Mucosa of stomach (tissue), 1 donor: ENCODE results near the gene ST3GAL2.
"Not testable (repeated sequence)": the region's sequence is repeated elsewhere in the genome, so short reads cannot be mapped to it uniquely, and the experiment has no call there.

Experiments
- H3K27me3 ChIP-seq: one replicate; pipeline ENCODE4 v1.7.0; 2013; ENCODE audit warnings: mild to moderate bottlenecking, low read length; ENCODE audit not compliant: control insufficient read depth, insufficient read depth
- H3K36me3 ChIP-seq: one replicate; pipeline ENCODE4 v1.7.0; 2013; ENCODE audit warnings: low read length; ENCODE audit not compliant: control insufficient read depth, insufficient read depth
- H3K4me1 ChIP-seq: one replicate; pipeline ENCODE4 v1.7.0; 2013; ENCODE audit warnings: mild to moderate bottlenecking, low read length; ENCODE audit not compliant: control insufficient read depth, insufficient read depth
- H3K4me3 ChIP-seq: one replicate; pipeline ENCODE4 v1.7.0; 2013; ENCODE audit warnings: low read length
- H3K9ac ChIP-seq: one replicate; pipeline ENCODE4 v1.7.0; 2013; ENCODE audit warnings: mild to moderate bottlenecking, low read length, moderate library complexity
- H3K9me3 ChIP-seq: one replicate; pipeline ENCODE4 v1.7.0; 2013; ENCODE audit warnings: mild to moderate bottlenecking, low read length, moderate library complexity; ENCODE audit not compliant: control insufficient read depth
- donor health status: Pancreatic carcinoma.

The ST3GAL2 gene

DNA sequence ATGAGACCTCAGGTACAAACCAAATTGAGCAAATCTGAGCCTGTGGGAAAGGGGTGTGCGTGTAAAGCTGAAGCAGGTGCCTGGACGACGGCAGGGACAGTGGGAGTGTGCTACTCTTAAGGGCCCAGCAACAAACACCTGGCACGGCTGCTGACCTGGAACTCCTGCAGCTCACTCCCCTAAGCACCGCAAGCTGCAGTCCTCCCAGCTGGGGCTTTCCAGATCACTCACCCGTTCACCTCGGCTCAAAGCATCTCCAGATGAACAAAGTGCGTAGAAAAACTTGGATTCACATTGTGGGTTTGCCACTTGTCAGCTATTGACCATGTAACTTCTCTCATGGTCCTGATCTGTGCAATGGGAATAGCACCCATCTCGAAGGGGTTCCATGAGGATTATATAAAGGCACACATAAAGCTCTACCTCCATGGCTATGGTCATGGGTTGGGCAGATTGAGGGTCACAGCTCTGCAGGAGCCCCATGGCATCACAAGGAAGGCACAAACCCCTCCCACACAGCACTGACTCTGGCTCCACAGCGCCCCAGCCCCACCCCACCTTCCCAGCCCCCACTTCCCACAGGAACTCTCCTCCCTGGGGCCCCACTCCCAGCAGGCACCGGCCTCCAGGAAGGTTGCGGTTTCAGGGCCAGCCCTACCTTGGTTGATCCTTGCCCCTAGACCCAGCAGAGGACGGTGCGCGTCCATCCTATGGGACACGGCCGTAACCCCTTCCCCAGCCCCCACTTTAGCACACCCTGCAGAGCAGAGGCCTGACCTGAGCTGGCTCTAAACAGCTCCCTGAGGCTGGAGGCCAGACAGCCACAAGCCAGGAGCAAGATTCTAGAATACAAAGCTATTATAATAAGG, 21.9 kb downstream of the ST3GAL2 start:
- no peak overlapping the region for H3K4me3 ChIP-seq
- H3K9me3 ChIP-seq: no peaks in the 10 kb centered on the region
- H3K4me1 ChIP-seq: peaks cover 21% of the 10 kb centered on the region
- no peaks in the 10 kb centered on the region for H3K27me3 ChIP-seq
- no peak overlapping the region for H3K9ac ChIP-seq
- H3K36me3 ChIP-seq: no peaks in the 10 kb centered on the region

GRCh38 chr16:70413572-70413971, 25.3 kb downstream of the ST3GAL2 start:
- H3K27me3 ChIP-seq, H3K4me3 ChIP-seq, H3K9me3 ChIP-seq, H3K36me3 ChIP-seq, H3K4me1 ChIP-seq, H3K9ac ChIP-seq: not testable (repeated sequence)

GRCh38 chr16:70412385-70412784, 26.5 kb downstream of the ST3GAL2 start:
- Histone ChIP-seq H3K27me3 (no peaks in the 10 kb centered on the region), H3K4me3 (no peak overlapping the region), H3K9me3 (no peaks in the 10 kb centered on the region), H3K4me1 (no peaks in the 10 kb centered on the region), H3K36me3 (no peaks in the 10 kb centered on the region), H3K9ac (no peak overlapping the region)

DNA sequence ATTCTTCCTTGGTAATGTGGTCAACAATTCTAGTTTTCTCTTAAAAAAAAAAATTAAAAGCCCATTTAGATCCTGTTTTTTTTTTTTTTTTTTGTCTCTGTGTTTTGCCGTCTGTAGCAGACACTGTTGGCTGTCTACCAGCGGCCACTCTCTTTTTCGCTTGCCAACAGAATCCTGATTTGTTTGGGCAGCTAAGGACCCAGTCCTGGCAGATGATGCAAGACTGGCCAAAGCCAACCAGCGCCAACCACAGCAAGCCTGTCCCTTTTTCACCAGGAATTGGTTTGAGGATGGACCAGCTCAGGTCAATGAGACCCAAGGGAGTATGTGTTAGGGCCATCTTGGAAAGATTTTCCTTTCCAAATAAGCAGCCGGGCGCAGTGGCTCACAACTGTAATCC, 28.2 kb downstream of the ST3GAL2 start:
- Histone ChIP-seq H3K4me3 (no peak overlapping the region), H3K27me3 (no peaks in the 10 kb centered on the region), H3K9ac (no peak overlapping the region), H3K36me3 (no peaks in the 10 kb centered on the region), H3K4me1 (no peaks in the 10 kb centered on the region), H3K9me3 (no peaks in the 10 kb centered on the region)

- no peak overlapping the region for H3K9ac ChIP-seq
- H3K36me3 ChIP-seq: no peaks in the 10 kb centered on the region
- H3K4me3 ChIP-seq: no peak overlapping the region
- H3K9me3 ChIP-seq: no peaks in the 10 kb centered on the region
- no peaks in the 10 kb centered on the region for H3K27me3 ChIP-seq
- no peaks in the 10 kb centered on the region for H3K4me1 ChIP-seq
Observed at GRCh38 chr16:70407811-70408274, 31.1 kb downstream of the ST3GAL2 start.

DNA sequence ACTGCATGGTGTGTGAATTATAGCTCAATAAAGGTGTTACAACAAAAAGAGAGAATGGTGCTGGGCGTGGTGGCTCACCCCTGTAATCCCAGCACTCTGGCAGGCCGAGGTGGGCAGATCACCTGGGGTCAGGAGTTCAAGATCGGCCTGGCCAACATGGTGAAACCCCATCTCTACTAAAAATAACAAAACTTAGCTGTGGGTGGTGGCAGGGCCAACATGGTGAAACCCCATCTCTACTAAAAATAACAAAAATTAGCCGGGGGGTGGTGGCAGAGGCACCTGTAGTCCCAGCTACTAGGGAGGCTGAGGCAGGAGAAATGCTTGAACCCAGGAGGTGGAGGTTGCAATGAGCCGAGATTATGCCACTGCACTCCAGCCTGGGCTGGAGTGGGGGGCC, 32.8 kb downstream of the ST3GAL2 start:
- not testable (repeated sequence) for H3K36me3 ChIP-seq, H3K9ac ChIP-seq, H3K4me3 ChIP-seq, H3K4me1 ChIP-seq, H3K27me3 ChIP-seq, H3K9me3 ChIP-seq

GRCh38 chr16:70402916-70403659, 35.8 kb downstream of the ST3GAL2 start:
- Histone ChIP-seq H3K4me3 (no peak overlapping the region), H3K9ac (no peak overlapping the region), H3K27me3 (no peaks in the 10 kb centered on the region), H3K4me1 (no peaks in the 10 kb centered on the region), H3K9me3 (no peaks in the 10 kb centered on the region), H3K36me3 (no peaks in the 10 kb centered on the region)

DNA sequence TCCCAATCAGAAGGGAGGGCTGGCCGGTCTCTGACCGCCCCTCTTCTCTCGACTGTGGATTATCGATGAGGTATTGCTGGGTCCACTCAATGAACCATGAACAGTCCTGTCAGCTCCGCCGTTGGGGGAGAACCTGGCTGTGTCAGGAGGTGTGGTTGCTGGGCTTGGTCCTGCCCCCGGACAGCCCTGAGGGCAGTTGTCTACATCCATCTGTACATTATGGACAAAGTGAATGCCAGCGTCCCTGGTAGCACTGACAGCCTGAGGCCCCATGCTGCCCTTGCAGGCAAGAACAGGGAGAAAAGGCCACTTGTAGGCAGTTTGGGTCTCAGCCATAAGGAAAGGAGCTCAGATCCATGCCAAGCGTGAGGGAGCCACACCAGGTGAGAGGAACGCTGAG, 38.9 kb downstream of the ST3GAL2 start:
- H3K4me3 ChIP-seq: no peak overlapping the region
- H3K36me3 ChIP-seq: no peaks in the 10 kb centered on the region
- peaks cover 5% of the 10 kb centered on the region for H3K4me1 ChIP-seq
- H3K9me3 ChIP-seq: no peaks in the 10 kb centered on the region
- H3K9ac ChIP-seq: no peak overlapping the region
- H3K27me3 ChIP-seq: no peaks in the 10 kb centered on the region

GRCh38 chr16:70399381-70399780, 39.5 kb downstream of the ST3GAL2 start:
- H3K36me3 ChIP-seq: no peaks in the 10 kb centered on the region
- no peak overlapping the region for H3K9ac ChIP-seq
- H3K9me3 ChIP-seq: no peaks in the 10 kb centered on the region
- no peak overlapping the region for H3K4me3 ChIP-seq
- peaks cover 5% of the 10 kb centered on the region for H3K4me1 ChIP-seq
- H3K27me3 ChIP-seq: no peaks in the 10 kb centered on the region

GRCh38 chr16:70398177-70398743, 40.6 kb downstream of the ST3GAL2 start:
- Histone ChIP-seq H3K9me3 (no peaks in the 10 kb centered on the region), H3K4me3 (no peak overlapping the region), H3K36me3 (no peaks in the 10 kb centered on the region), H3K4me1 (peaks cover 5% of the 10 kb centered on the region), H3K27me3 (no peaks in the 10 kb centered on the region), H3K9ac (no peak overlapping the region)

DNA sequence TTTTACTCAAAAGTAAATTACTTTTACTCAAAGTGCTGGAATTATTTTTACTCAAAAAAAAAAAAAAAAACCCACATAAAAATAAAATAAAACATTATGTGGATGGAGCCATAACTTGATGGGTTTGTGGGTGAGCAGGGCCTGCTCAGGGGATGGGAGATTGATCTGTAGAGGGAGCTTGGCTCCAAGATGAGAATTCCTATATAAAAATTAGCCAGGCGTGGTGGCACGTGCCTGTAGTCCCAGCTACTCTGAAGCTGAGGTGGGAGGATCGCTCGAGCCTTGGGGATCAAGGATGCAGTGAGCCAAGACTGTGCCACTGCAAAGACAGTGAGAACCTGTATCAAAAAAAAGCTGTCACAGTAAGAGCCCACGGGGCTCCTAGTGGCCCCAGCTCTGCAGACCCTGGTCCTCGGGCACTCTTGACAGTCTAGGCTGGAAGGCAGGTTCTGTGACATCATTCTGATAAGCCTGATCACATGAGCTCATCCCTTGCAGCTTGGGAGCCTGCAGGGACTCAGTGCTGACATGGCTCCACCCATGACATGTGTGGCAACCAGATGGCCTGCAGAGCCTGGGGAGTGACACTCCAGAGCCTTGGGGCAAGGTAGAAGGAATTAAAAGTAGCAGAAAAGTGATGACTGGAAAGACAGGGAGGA, 42.5 kb downstream of the ST3GAL2 start:
- Histone ChIP-seq H3K36me3 (no peaks in the 10 kb centered on the region), H3K4me3 (no peak overlapping the region), H3K9me3 (no peaks in the 10 kb centered on the region), H3K9ac (no peak overlapping the region), H3K27me3 (no peaks in the 10 kb centered on the region), H3K4me1 (peaks cover 5% of the 10 kb centered on the region)
